GM12872 (cell line): ENCODE results near the gene VPS35L.

Source experiments
- CTCF ChIP-seq: IDR thresholded peaks from 3 replicates; pipeline ENCODE4 v1.5.1; 2011; ENCODE audit warnings: low read depth, mild to moderate bottlenecking, low read length, moderate library complexity; ENCODE audit not compliant: insufficient read depth

VPS35L gene

GRCh38 chr16:19555186-19555937 lies at the start of gene VPS35L:
Gene VPS35L (plus strand): TSS chr16:19555703. CDS start chr16:19555730, 27 bp downstream.
- peak; percentile 92 for TF ChIP-seq CTCF

GRCh38 chr16:19506965-19507364 lies 48.5 kb upstream of the VPS35L start:
- no peak for TF ChIP-seq CTCF

- TF ChIP-seq CTCF: no peak
These were observed 47.6 kb upstream of the VPS35L start for GRCh38 chr16:19507867-19508266.

- TF ChIP-seq CTCF: no peak
These were observed 43.2 kb upstream of the VPS35L start for GRCh38 chr16:19512297-19512696.

GRCh38 chr16:19513377-19514053 lies 42.0 kb upstream of the VPS35L start:
- no peak for TF ChIP-seq CTCF

- TF ChIP-seq CTCF: no peak
These were observed 39.7 kb upstream of the VPS35L start for GRCh38 chr16:19515757-19516156.

GRCh38 chr16:19517424-19518089 lies 37.9 kb upstream of the VPS35L start:
- no peak for TF ChIP-seq CTCF
